Gastrocnemius medialis (tissue), 4 donors: ENCODE data around the gene JAG1. TPM values are rescaled to one million over a fixed set of nuclear protein-coding genes. Genes with fewer than 3 reads are reported as not detected.
"Not testable (repeated sequence)": the region's sequence is repeated elsewhere in the genome, so short reads cannot be mapped to it uniquely, and the experiment has no call there.

Experiments used
- ATAC-seq, 2 donors: fragments of 150-250 bp; one replicate each; pipeline ENCODE4 v1.9.1; 2016
- DNase-seq, 2 donors: peaks; one replicate each; pipeline ENCODE4 v3.0.0-alpha.2; 2019
- H3K27ac ChIP-seq, 4 donors: fragments of 200-600 bp; sonication (generic); 1 replicate in 1 of 4; 2 replicates in 3 of 4; pipeline ENCODE4 v1.5.1; 2016 to 2018; ENCODE audit warnings: mild to moderate bottlenecking in 2 of 4, moderate library complexity in 1 of 4
- H3K27me3 ChIP-seq, 3 donors: fragments of 200-600 bp; sonication (generic) in 2 of 3; 1 replicate in 1 of 3; 2 replicates in 2 of 3; pipeline versions ENCODE4 v1.5.1 to v1.6.0; 2016 to 2019; ENCODE audit warnings: mild to moderate bottlenecking in 1 of 3, moderate library complexity in 1 of 3
- H3K36me3 ChIP-seq, 2 donors: fragments of 200-600 bp; sonication (generic) in 1 of 2; one replicate each; pipeline ENCODE4 v1.5.1; 2017 to 2018
- H3K4me1 ChIP-seq, 2 donors: fragments of 200-600 bp; sonication (generic) in 1 of 2; one replicate each; pipeline ENCODE4 v1.5.1; 2016 to 2017; ENCODE audit warnings: mild to moderate bottlenecking in 2 of 2
- H3K4me3 ChIP-seq, 4 donors: fragments of 200-600 bp; sonication (generic) in 3 of 4; 1 replicate in 1 of 4; 2 replicates in 3 of 4; pipeline ENCODE4 v1.5.1; 2016 to 2019; ENCODE audit warnings: mild to moderate bottlenecking in 2 of 4
- H3K9me3 ChIP-seq, 3 donors: fragments of 200-600 bp; sonication (generic) in 2 of 3; 1 replicate in 1 of 3; 2 replicates in 2 of 3; pipeline ENCODE4 v1.5.1; 2016 to 2019
- CTCF ChIP-seq, 5 experiments: fragments of 450-650 bp in 3 of 5; fragments of 200-600 bp in 2 of 5; sonication (generic) in 2 of 5; IDR thresholded peaks in 4 of 5; conservative IDR thresholded peaks in 1 of 5; 1 replicate in 4 of 5; 2 replicates in 1 of 5; pipeline ENCODE4 v1.5.1; 2016 to 2019; ENCODE audit warnings: antibody characterized with exemption in 5 of 5, mild to moderate bottlenecking in 3 of 5, moderate library complexity in 3 of 5
- POLR2A ChIP-seq, 2 donors: fragments of 450-650 bp; IDR thresholded peaks; one replicate each; pipeline ENCODE4 v1.6.1; 2017; ENCODE audit warnings: antibody characterized with exemption in 2 of 2, mild to moderate bottlenecking in 2 of 2, moderate library complexity in 2 of 2
- in situ Hi-C, 4 donors: fragments of 200-750 bp; cut with MboI; loops; one replicate each; pipeline versions ENCODE4 v1.15.0 to v1.8.0; 2017; ENCODE audit warnings: low sequenced_read_pairs in 4 of 4
- intact Hi-C: fragments of 100-400 bp; cut with DNase I; formaldehyde crosslinking; loops from one replicate; pipeline ENCODE4 v1.15.1; 2023; ENCODE audit warnings: low total_unique reads
- total RNA-seq, 4 donors: library from RNA; depleted of rRNA; stranded (reverse); fragments of >200 nt; gene quantifications; one replicate each; pipeline versions ENCODE4 v1.1.0 to v1.2.3, GENCODE V29; 2016

JAG1 gene
- total RNA-seq, 4 donors from 2014 or later: 10.3 to 19.6 (median 13.2) TPM

GRCh38 chr20:10621149-10621548 lies 52.6 kb downstream of the JAG1 start:
- in situ Hi-C loops (no loop called here), intact Hi-C loops (no loop called here)
- Histone ChIP-seq H3K27me3 (no peaks in the 10 kb centered on the region), H3K4me1 (no peaks in the 10 kb centered on the region), H3K27ac (no peak overlapping the region), H3K9me3 (no peaks in the 10 kb centered on the region), H3K4me3 (no peak overlapping the region), H3K36me3 (no peaks in the 10 kb centered on the region)
- ATAC-seq (no peak), DNase-seq (no peak)
- no peak for TF ChIP-seq CTCF (IDR thresholded peaks at IDR 0.05 in 4 of 5, conservative IDR thresholded peaks at IDR 0.05 in 1 of 5)

GRCh38 chr20:10619427-10619826 lies 54.4 kb downstream of the JAG1 start:
- in situ Hi-C loops: no loop called here
- ATAC-seq (no peak), DNase-seq (no peak)
- Histone ChIP-seq H3K9me3 (no peaks in the 10 kb centered on the region), H3K4me1 (no peaks in the 10 kb centered on the region), H3K36me3 (no peaks in the 10 kb centered on the region), H3K27ac (no peak overlapping the region), H3K4me3 (no peak overlapping the region), H3K27me3 (no peaks in the 10 kb centered on the region)
- intact Hi-C loops: no loop called here
- TF ChIP-seq POLR2A (IDR thresholded peaks at IDR 0.05) (no peak), CTCF (IDR thresholded peaks at IDR 0.05 in 4 of 5, conservative IDR thresholded peaks at IDR 0.05 in 1 of 5) (no peak)

GRCh38 chr20:10618611-10619245 lies 55.1 kb downstream of the JAG1 start:
- no peak overlapping the region for H3K4me3 ChIP-seq
- TF ChIP-seq POLR2A (IDR thresholded peaks at IDR 0.05): no peak
- no peak for TF ChIP-seq CTCF (IDR thresholded peaks at IDR 0.05 in 4 of 5, conservative IDR thresholded peaks at IDR 0.05 in 1 of 5)
- H3K36me3 ChIP-seq: no peaks in the 10 kb centered on the region
- H3K27ac ChIP-seq: no peak overlapping the region
- H3K27me3 ChIP-seq: no peaks in the 10 kb centered on the region
- in situ Hi-C loops: no loop called here
- intact Hi-C loops: no loop called here
- H3K4me1 ChIP-seq: no peaks in the 10 kb centered on the region
- DNase-seq: no peak
- no peaks in the 10 kb centered on the region for H3K9me3 ChIP-seq
- ATAC-seq: no peak

- in situ Hi-C loops, H3K4me3 ChIP-seq: not testable (repeated sequence)
Observed at GRCh38 chr20:10617549-10618133, 56.2 kb downstream of the JAG1 start.

GRCh38 chr20:10616212-10616611 lies 57.6 kb downstream of the JAG1 start:
- DNase-seq (no peak), ATAC-seq (no peak)
- in situ Hi-C loops (no loop called here), intact Hi-C loops (no loop called here)
- Histone ChIP-seq H3K4me1 (no peaks in the 10 kb centered on the region), H3K9me3 (no peaks in the 10 kb centered on the region), H3K27me3 (no peaks in the 10 kb centered on the region), H3K27ac (no peak overlapping the region), H3K36me3 (no peaks in the 10 kb centered on the region), H3K4me3 (no peak overlapping the region)
- TF ChIP-seq CTCF (IDR thresholded peaks at IDR 0.05 in 4 of 5, conservative IDR thresholded peaks at IDR 0.05 in 1 of 5) (no peak), POLR2A (IDR thresholded peaks at IDR 0.05) (no peak)

More at GRCh38 chr20:10617549-10618133, 56.2 kb downstream of the JAG1 start:
- H3K27me3 ChIP-seq, H3K9me3 ChIP-seq, ATAC-seq, intact Hi-C loops, H3K27ac ChIP-seq, H3K36me3 ChIP-seq, H3K4me1 ChIP-seq, DNase-seq: not testable (repeated sequence)
